Peyer's patch (tissue), 4 donors: ENCODE data around the gene SERPINB11.

ENCODE experiments used
- POLR2A ChIP-seq, 2 donors: fragments of 450-650 bp; IDR thresholded peaks; one replicate each; pipeline ENCODE4 v1.5.1; 2017; ENCODE audit warnings: antibody characterized with exemption in 2 of 2, mild to moderate bottlenecking in 2 of 2, moderate library complexity in 2 of 2
- TF ChIP-seq, protein P1 (sequence below), 6 experiments: fragments of 450-650 bp in 4 of 6; fragments of 200-600 bp in 2 of 6; sonication (generic) in 1 of 6; IDR thresholded peaks; one replicate each; pipeline ENCODE4 v1.5.1; 2017 to 2019; ENCODE audit warnings: antibody characterized with exemption in 6 of 6, mild to moderate bottlenecking in 3 of 6, moderate library complexity in 1 of 6

DNA sequence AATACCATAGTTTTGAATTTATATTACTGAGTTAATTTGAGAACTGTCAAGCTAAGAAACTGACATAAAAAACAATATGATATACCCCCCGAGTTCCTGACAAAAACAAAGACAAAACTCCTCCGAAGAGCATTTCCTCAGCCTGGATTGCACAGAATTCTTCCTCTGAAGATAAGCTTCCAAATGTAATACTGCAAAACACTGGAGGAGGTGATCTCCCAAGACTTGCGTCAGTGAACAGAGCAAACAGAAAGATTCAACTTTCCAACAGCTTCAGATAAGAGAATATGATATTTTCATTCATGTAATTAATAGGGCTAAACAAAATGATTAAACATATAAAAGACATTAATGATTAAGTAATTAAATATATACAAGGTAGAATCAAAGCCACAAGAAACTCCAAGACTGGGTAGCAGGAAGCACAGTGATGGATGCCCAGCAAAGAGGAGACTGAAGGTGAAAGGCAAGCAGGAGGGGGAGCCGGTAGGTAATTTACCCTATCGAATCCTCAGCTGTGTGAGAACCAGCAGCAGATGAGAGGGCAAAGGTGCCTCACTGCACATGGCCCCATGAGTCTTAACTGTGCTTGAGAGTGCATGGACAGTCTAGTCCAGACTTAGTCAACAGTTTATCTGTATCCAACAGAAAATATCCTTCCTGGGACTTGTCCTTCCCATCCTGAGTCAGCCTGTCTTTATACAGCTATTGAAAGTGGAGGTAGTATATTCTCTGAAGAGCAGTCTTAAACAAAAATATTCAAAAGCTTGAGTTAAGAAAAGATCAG is 22.7 kb upstream of the SERPINB11 start:
- TF ChIP-seq, protein P1, sequence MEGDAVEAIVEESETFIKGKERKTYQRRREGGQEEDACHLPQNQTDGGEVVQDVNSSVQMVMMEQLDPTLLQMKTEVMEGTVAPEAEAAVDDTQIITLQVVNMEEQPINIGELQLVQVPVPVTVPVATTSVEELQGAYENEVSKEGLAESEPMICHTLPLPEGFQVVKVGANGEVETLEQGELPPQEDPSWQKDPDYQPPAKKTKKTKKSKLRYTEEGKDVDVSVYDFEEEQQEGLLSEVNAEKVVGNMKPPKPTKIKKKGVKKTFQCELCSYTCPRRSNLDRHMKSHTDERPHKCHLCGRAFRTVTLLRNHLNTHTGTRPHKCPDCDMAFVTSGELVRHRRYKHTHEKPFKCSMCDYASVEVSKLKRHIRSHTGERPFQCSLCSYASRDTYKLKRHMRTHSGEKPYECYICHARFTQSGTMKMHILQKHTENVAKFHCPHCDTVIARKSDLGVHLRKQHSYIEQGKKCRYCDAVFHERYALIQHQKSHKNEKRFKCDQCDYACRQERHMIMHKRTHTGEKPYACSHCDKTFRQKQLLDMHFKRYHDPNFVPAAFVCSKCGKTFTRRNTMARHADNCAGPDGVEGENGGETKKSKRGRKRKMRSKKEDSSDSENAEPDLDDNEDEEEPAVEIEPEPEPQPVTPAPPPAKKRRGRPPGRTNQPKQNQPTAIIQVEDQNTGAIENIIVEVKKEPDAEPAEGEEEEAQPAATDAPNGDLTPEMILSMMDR (IDR thresholded peaks at IDR 0.05): no peak
- TF ChIP-seq POLR2A (IDR thresholded peaks at IDR 0.05): no peak
